ENCODE measurements around the gene MANBA. TPM values are rescaled to one million over a fixed set of nuclear protein-coding genes. Genes with fewer than 3 reads are reported as not detected.

The MANBA gene
- total RNA-seq, 4 donors from 2014 or later, result 10.4 to 21.7 (median 15.1) TPM

GRCh38 chr4:102772738-102773340, 12.1 kb upstream of the MANBA start:
- 70 to 79% methylated on average over 4 of the region's 4 CpGs for WGBS, 2 donors
- no peak for DNase-seq
- Histone ChIP-seq H3K27ac (no peak overlapping the region), H3K4me1 (no peaks in the 10 kb centered on the region), H3K36me3 (no peaks in the 10 kb centered on the region), H3K4me3 (no peak overlapping the region), H3K9me3 (no peaks in the 10 kb centered on the region), H3K27me3 (no peaks in the 10 kb centered on the region)
- intact Hi-C loops (cut with DNase I), result no loop called here
- no peak for TF ChIP-seq POLR2A (IDR thresholded peaks at IDR 0.05)
- TF ChIP-seq, protein P1, sequence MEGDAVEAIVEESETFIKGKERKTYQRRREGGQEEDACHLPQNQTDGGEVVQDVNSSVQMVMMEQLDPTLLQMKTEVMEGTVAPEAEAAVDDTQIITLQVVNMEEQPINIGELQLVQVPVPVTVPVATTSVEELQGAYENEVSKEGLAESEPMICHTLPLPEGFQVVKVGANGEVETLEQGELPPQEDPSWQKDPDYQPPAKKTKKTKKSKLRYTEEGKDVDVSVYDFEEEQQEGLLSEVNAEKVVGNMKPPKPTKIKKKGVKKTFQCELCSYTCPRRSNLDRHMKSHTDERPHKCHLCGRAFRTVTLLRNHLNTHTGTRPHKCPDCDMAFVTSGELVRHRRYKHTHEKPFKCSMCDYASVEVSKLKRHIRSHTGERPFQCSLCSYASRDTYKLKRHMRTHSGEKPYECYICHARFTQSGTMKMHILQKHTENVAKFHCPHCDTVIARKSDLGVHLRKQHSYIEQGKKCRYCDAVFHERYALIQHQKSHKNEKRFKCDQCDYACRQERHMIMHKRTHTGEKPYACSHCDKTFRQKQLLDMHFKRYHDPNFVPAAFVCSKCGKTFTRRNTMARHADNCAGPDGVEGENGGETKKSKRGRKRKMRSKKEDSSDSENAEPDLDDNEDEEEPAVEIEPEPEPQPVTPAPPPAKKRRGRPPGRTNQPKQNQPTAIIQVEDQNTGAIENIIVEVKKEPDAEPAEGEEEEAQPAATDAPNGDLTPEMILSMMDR (IDR thresholded peaks at IDR 0.05), result no peak

DNA sequence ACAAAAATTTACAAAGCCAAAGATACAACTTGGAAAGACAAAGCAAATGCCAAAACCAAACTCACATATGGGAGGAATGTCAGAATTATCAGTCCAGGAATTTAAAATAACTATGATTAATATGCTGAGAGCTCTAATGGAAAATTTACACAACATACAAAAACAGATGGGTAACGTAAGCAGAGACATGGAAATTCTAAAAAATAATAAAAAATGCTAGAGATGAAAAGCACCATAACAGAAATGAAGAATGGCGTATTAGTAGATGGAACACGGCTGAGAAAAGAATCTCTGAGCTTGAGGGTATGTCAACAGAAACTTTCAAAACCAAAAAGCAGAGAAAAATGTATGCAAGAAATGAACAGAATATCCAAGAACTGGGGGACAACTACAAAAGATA, 4.1 kb upstream of the MANBA start:
- Histone ChIP-seq H3K9me3 (no peaks in the 10 kb centered on the region), H3K4me1 (peaks cover 0 to 13% (median 8%) of the 10 kb centered on the region in 3 donors), H3K36me3 (no peaks in the 10 kb centered on the region), H3K4me3 (no peak overlapping the region), H3K27me3 (no peaks in the 10 kb centered on the region), H3K27ac (no peak overlapping the region)
- TF ChIP-seq, protein P1 (IDR thresholded peaks at IDR 0.05), result no peak
- TF ChIP-seq POLR2A (IDR thresholded peaks at IDR 0.05), result no peak
- no peak for DNase-seq
- intact Hi-C loops (cut with DNase I), result loop anchor here (5.0 kb wide), 1 partner anchor 62 kb away; the partner anchor contains the start of gene UBE2D3
- WGBS, 2 donors, result 89 to 99% methylated on average over 3 of the region's 3 CpGs

DNA sequence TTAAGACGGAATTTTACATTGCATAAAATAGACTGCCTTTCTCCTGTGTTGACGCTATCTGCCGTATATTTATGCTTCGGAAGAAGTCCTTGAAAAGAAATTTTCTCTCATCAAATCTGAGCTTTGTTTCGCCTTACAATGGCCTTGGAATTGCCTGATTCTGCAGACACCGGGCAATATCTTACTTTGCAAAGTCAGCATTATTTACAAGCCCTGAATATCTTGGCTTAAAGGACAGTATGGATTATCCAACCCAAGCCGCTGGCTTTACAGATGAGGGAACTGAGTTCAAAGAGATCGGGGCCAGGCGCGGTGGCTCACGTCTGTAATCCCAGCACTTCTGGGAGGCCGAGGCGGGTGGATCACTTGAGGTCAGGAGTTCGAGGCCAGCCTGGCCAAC, 1.1 kb upstream of the MANBA start:
- Histone ChIP-seq H3K36me3 (no peaks in the 10 kb centered on the region), H3K9me3 (no peaks in the 10 kb centered on the region), H3K4me1 (peaks cover 0 to 18% (median 11%) of the 10 kb centered on the region in 3 donors), H3K27me3 (no peaks in the 10 kb centered on the region), H3K27ac (no peak overlapping the region), H3K4me3 (peak overlapping the region in 2 of 4 donors; percentile 95)
- 64 to 72% methylated on average over 6 to 7 of the region's 14 CpGs for WGBS, 2 donors
- TF ChIP-seq POLR2A (IDR thresholded peaks at IDR 0.05), result no peak
- TF ChIP-seq, protein P1 (IDR thresholded peaks at IDR 0.05), result no peak
- intact Hi-C loops (cut with DNase I), result loop anchor here (5.0 kb wide), 1 partner anchor 65 kb away; the partner anchor contains the start of gene UBE2D3
- DNase-seq, result no peak

- TF ChIP-seq POLR2A (IDR thresholded peaks at IDR 0.05), result no peak
- TF ChIP-seq, protein P1 (IDR thresholded peaks at IDR 0.05), result no peak
- WGBS, 2 donors, result 0 to 1% methylated on average over 7 to 13 of the region's 15 CpGs
- Histone ChIP-seq H3K4me1 (peaks cover 0 to 18% (median 11%) of the 10 kb centered on the region in 3 donors), H3K36me3 (no peaks in the 10 kb centered on the region), H3K4me3 (peak overlapping the region; percentile 62 to 95 (median 90)), H3K9me3 (no peaks in the 10 kb centered on the region), H3K27me3 (no peaks in the 10 kb centered on the region), H3K27ac (peak overlapping the region; percentile 65 to 93 (median 86))
- intact Hi-C loops (cut with DNase I), result loop anchor here (5.0 kb wide), 1 partner anchor 66 kb away; the partner anchor contains the start of gene UBE2D3
- no peak for DNase-seq
Measured at GRCh38 chr4:102761296-102761701, 531 bp upstream of the MANBA start.

GRCh38 chr4:102759831-102760644, 730 bp downstream of the MANBA start:
- intact Hi-C loops (cut with DNase I), result loop anchor here (5.0 kb wide), 1 partner anchor 67 kb away; the partner anchor contains the start of gene UBE2D3
- DNase-seq, result peak; percentile 11
- TF ChIP-seq, protein P1 (IDR thresholded peaks at IDR 0.05), result no peak
- no peak for TF ChIP-seq POLR2A (IDR thresholded peaks at IDR 0.05)
- H3K4me1 ChIP-seq, result peaks cover 0 to 18% (median 11%) of the 10 kb centered on the region in 3 donors
- no peaks in the 10 kb centered on the region for H3K9me3 ChIP-seq
- WGBS, 2 donors, result 3% methylated on average over 19 to 21 of the region's 25 CpGs
- H3K4me3 ChIP-seq, result peak overlapping the region; percentile 62 to 95 (median 90)
- H3K36me3 ChIP-seq, result no peaks in the 10 kb centered on the region
- H3K27ac ChIP-seq, result peak overlapping the region; percentile 65 to 93 (median 86)
- no peaks in the 10 kb centered on the region for H3K27me3 ChIP-seq

Data from esophagus squamous epithelium (tissue), 5 donors.